ENCODE data around the gene KNTC1.
"Not testable (repeated sequence)": the region's sequence is repeated elsewhere in the genome, so short reads cannot be mapped to it uniquely, and the experiment has no call there.

The KNTC1 gene

GRCh38 chr12:122584177-122584863 is 57.3 kb downstream of the KNTC1 start:
- no peak overlapping the region for H3K4me3 ChIP-seq (ENCODE audit: control insufficient read depth, low read depth, low read length)
- DNase-seq (ENCODE audit: low read depth): no peak
- no peak for TF ChIP-seq CTCF (conservative IDR thresholded peaks at IDR 0.05; ENCODE audit: control insufficient read depth, insufficient read depth, low read depth, low read length)

- TF ChIP-seq CTCF (conservative IDR thresholded peaks at IDR 0.05; ENCODE audit: control insufficient read depth, insufficient read depth, low read depth, low read length): no peak
- DNase-seq (ENCODE audit: low read depth): no peak
- H3K4me3 ChIP-seq (ENCODE audit: control insufficient read depth, low read depth, low read length): no peak overlapping the region
Observed at GRCh38 chr12:122590990-122591389, 63.9 kb downstream of the KNTC1 start.

GRCh38 chr12:122591966-122592365 is 64.9 kb downstream of the KNTC1 start:
- DNase-seq (ENCODE audit: low read depth); H3K4me3 ChIP-seq (ENCODE audit: control insufficient read depth, low read depth, low read length): not testable (repeated sequence)

- not testable (repeated sequence) for DNase-seq (ENCODE audit: low read depth); H3K4me3 ChIP-seq (ENCODE audit: control insufficient read depth, low read depth, low read length)
Observed at GRCh38 chr12:122592543-122592942, 65.5 kb downstream of the KNTC1 start.

GRCh38 chr12:122593910-122594309 is 66.9 kb downstream of the KNTC1 start:
- no peak overlapping the region for H3K4me3 ChIP-seq (ENCODE audit: control insufficient read depth, low read depth, low read length)
- no peak for DNase-seq (ENCODE audit: low read depth)
- TF ChIP-seq CTCF (conservative IDR thresholded peaks at IDR 0.05; ENCODE audit: control insufficient read depth, insufficient read depth, low read depth, low read length): no peak

- no peak for DNase-seq (ENCODE audit: low read depth)
- no peak for TF ChIP-seq CTCF (conservative IDR thresholded peaks at IDR 0.05; ENCODE audit: control insufficient read depth, insufficient read depth, low read depth, low read length)
- no peak overlapping the region for H3K4me3 ChIP-seq (ENCODE audit: control insufficient read depth, low read depth, low read length)
Observed at GRCh38 chr12:122596838-122597237, 69.8 kb downstream of the KNTC1 start.

GRCh38 chr12:122602456-122602855 is 75.4 kb downstream of the KNTC1 start:
- TF ChIP-seq CTCF (conservative IDR thresholded peaks at IDR 0.05; ENCODE audit: control insufficient read depth, insufficient read depth, low read depth, low read length): no peak

GRCh38 chr12:122604993-122605392 is 77.9 kb downstream of the KNTC1 start:
- TF ChIP-seq CTCF (conservative IDR thresholded peaks at IDR 0.05; ENCODE audit: control insufficient read depth, insufficient read depth, low read depth, low read length): no peak
- H3K4me3 ChIP-seq (ENCODE audit: control insufficient read depth, low read depth, low read length): no peak overlapping the region
- DNase-seq (ENCODE audit: low read depth): no peak

More at GRCh38 chr12:122602456-122602855, 75.4 kb downstream of the KNTC1 start:
- no peak for DNase-seq (ENCODE audit: low read depth)
- H3K4me3 ChIP-seq (ENCODE audit: control insufficient read depth, low read depth, low read length): no peak overlapping the region

Measured in fibroblast of mammary gland (primary cell).